Vagina (tissue), 2 donors: ENCODE data around the gene EBF4.

Experiments
- CTCF ChIP-seq, 3 experiments: fragments of 450-650 bp in 2 of 3; fragments of 200-600 bp in 1 of 3; sonication (generic) in 1 of 3; IDR thresholded peaks; one replicate each; pipeline ENCODE4 v1.5.1; 2017 to 2019; ENCODE audit warnings: antibody characterized with exemption in 3 of 3, mild to moderate bottlenecking in 2 of 3, moderate library complexity in 2 of 3
- POLR2A ChIP-seq, 2 donors: fragments of 450-650 bp; IDR thresholded peaks; one replicate each; pipeline ENCODE4 v1.6.1; 2017; ENCODE audit warnings: antibody characterized with exemption in 2 of 2, mild to moderate bottlenecking in 2 of 2, moderate library complexity in 2 of 2
- POLR2AphosphoS5 ChIP-seq, 2 donors: sonication (generic); formaldehyde crosslinking; IDR thresholded peaks; one replicate each; pipeline ENCODE4 v1.9.0; 2017; ENCODE audit warnings: antibody characterized with exemption in 2 of 2, mild to moderate bottlenecking in 2 of 2, low read depth in 1 of 2; ENCODE audit not compliant: insufficient read depth in 1 of 2

GRCh38 chr20:2804041-2804828 lies 111.7 kb downstream of the EBF4 start:
- TF ChIP-seq CTCF (IDR thresholded peaks at IDR 0.05) = no peak
- TF ChIP-seq POLR2AphosphoS5 (IDR thresholded peaks at IDR 0.05; ENCODE audit: insufficient read depth in 1 of 2, low read depth in 1 of 2) = no peak
- no peak for TF ChIP-seq POLR2A (IDR thresholded peaks at IDR 0.05)
